ENCODE results near the gene RHOD. TPM values are rescaled to one million over a fixed set of nuclear protein-coding genes. Genes with fewer than 3 reads are reported as not detected.
A peak's percentile ranks its signal among the peaks of the same experiment; 100 is the strongest.

RHOD gene
- total and polyA plus RNA-seq, 9 of the 15 experiments (the other 6 are each of a cell fraction or from before 2014, with no cell fraction given): not detected

DNA sequence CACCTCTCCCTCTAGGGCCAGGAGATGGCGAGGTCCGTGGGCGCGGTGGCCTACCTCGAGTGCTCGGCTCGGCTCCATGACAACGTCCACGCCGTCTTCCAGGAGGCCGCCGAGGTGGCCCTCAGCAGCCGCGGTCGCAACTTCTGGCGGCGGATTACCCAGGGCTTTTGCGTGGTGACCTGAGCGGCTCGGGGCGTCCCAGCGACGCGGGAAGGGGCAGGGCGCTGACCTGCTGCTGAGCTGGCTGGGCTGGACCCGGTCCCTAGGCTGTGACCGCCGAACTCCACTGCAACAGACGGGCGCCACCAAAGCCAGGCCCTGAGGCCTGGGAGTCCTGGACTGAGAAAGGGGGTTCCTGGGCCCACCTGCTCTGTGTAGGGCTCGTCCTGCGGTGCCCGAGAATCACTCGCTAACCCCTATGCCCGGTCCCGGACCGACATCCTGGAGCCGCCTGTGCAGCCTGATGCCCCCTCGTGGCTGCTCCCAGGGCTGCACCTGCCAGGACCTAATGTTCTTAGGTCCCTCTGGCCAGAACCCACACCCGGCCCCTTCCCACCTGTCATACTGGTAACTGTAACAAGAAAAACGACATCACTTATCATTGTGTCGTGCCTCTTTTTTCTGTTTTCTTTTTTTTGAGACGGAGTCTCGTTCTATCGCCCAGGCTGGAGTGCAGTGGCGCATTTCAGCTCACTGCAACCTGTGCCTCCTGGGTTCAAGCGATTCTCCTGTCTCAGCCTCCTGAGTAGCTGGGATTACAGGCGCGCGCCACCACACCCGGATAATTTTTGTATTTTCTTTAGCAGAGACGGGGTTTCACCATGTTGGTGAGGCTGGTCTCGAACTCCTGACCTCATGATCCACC lies 15.0 kb downstream of the RHOD start:
- FAIRE-seq (peak; percentile 65), ATAC-seq (peak; percentile 91), DNase-seq (ENCODE audit: extremely low read depth in 1 of 4, low spot score in 3 of 4) (peak; percentile 72 to 90 (median 88))
- intact Hi-C loops (cut with micrococcal nuclease): loop anchor here (2.0 kb wide), 1 partner anchor 17 kb away; no protein-coding TSS in a partner anchor
- H3K9ac ChIP-seq (ENCODE audit: insufficient read depth in 1 of 2, low read depth in 2 of 2, low read length in 2 of 2): peak overlapping the region in 1 of 2 experiments; percentile 77; a peak in 1 of 4 replicates
- H3K4me2 ChIP-seq (ENCODE audit: insufficient read depth, low read length): no peak overlapping the region
- in situ Hi-C loops (cut with MboI): no loop called here
- ChIA-PET POLR2A (interaction anchor here (0.6 to 0.7 kb wide), 2 partner anchors 12 to 100 kb away, joined by 3 read pairs; no protein-coding TSS in a partner anchor), CTCF (ENCODE audit: low intra/inter-chr PET ratio) (interaction anchor here (0.7 to 1.0 kb wide), 2 partner anchors 17 to 686 kb away, joined by 3 read pairs; no protein-coding TSS in a partner anchor)
- H3K27ac ChIP-seq (ENCODE audit: extremely low read depth, low read depth, low read length): no peak overlapping the region
- H3K9me1 ChIP-seq (ENCODE audit: control insufficient read depth, insufficient read depth, low read length): no peaks in the 10 kb centered on the region
- peaks cover 0 to 11% of the 10 kb centered on the region in 2 experiments; a peak in 2 of 5 replicates for H3K27me3 ChIP-seq (ENCODE audit: control insufficient read depth in 2 of 2, insufficient read depth in 2 of 2, low read length in 2 of 2)
- no peaks in the 10 kb centered on the region for H3K9me3 ChIP-seq (replicated peaks; ENCODE audit: control insufficient read depth, insufficient read depth, low read depth, low read length)
- H3K36me3 ChIP-seq (ENCODE audit: control insufficient read depth, insufficient read depth, low read length): no peaks in the 10 kb centered on the region
- peaks cover 0 to 16% of the 10 kb centered on the region in 2 experiments; a peak in 3 of 5 replicates for H3K4me1 ChIP-seq (replicated peaks in 1 of 2; ENCODE audit: control insufficient read depth in 2 of 2, insufficient read depth in 2 of 2, low read length in 2 of 2)
- H3K4me3 ChIP-seq: no peak overlapping the region
- peak overlapping the region; percentile 77 for H2AFZ ChIP-seq (ENCODE audit: low read depth, low read length)
- 52% methylated on average over 45 of the region's 53 CpGs for WGBS (ENCODE audit: insufficient coverage, low coverage, missing lambda C conversion rate)
- no peaks in the 10 kb centered on the region for H4K20me1 ChIP-seq (replicated peaks; ENCODE audit: control insufficient read depth, insufficient read depth, low read length)
- H3K79me2 ChIP-seq (ENCODE audit: control insufficient read depth, insufficient read depth, low read length): no peaks in the 10 kb centered on the region
- no TSS peak for BruUV-seq (replicated peaks)
- TF ChIP-seq, protein P1, sequence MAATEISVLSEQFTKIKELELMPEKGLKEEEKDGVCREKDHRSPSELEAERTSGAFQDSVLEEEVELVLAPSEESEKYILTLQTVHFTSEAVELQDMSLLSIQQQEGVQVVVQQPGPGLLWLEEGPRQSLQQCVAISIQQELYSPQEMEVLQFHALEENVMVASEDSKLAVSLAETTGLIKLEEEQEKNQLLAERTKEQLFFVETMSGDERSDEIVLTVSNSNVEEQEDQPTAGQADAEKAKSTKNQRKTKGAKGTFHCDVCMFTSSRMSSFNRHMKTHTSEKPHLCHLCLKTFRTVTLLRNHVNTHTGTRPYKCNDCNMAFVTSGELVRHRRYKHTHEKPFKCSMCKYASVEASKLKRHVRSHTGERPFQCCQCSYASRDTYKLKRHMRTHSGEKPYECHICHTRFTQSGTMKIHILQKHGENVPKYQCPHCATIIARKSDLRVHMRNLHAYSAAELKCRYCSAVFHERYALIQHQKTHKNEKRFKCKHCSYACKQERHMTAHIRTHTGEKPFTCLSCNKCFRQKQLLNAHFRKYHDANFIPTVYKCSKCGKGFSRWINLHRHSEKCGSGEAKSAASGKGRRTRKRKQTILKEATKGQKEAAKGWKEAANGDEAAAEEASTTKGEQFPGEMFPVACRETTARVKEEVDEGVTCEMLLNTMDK (IDR thresholded peaks at IDR 0.05; ENCODE audit: borderline replicate concordance, insufficient read depth, low read depth, low read length, poor library complexity, severe bottlenecking): peak; percentile 44
- TF ChIP-seq XRCC5 (IDR thresholded peaks at IDR 0.05; ENCODE audit: low read depth, low read length): peak; percentile 67; the same call in 1 of the 2 replicates
- TF ChIP-seq, protein P2, sequence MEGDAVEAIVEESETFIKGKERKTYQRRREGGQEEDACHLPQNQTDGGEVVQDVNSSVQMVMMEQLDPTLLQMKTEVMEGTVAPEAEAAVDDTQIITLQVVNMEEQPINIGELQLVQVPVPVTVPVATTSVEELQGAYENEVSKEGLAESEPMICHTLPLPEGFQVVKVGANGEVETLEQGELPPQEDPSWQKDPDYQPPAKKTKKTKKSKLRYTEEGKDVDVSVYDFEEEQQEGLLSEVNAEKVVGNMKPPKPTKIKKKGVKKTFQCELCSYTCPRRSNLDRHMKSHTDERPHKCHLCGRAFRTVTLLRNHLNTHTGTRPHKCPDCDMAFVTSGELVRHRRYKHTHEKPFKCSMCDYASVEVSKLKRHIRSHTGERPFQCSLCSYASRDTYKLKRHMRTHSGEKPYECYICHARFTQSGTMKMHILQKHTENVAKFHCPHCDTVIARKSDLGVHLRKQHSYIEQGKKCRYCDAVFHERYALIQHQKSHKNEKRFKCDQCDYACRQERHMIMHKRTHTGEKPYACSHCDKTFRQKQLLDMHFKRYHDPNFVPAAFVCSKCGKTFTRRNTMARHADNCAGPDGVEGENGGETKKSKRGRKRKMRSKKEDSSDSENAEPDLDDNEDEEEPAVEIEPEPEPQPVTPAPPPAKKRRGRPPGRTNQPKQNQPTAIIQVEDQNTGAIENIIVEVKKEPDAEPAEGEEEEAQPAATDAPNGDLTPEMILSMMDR (IDR thresholded peaks at IDR 0.05 in 2 of 3, conservative IDR thresholded peaks at IDR 0.05 in 1 of 3; ENCODE audit: insufficient read depth in 2 of 3, low read depth in 1 of 3, low read length in 3 of 3): peak; percentile 79 to 86 (median 83)
- TF ChIP-seq, protein P3, sequence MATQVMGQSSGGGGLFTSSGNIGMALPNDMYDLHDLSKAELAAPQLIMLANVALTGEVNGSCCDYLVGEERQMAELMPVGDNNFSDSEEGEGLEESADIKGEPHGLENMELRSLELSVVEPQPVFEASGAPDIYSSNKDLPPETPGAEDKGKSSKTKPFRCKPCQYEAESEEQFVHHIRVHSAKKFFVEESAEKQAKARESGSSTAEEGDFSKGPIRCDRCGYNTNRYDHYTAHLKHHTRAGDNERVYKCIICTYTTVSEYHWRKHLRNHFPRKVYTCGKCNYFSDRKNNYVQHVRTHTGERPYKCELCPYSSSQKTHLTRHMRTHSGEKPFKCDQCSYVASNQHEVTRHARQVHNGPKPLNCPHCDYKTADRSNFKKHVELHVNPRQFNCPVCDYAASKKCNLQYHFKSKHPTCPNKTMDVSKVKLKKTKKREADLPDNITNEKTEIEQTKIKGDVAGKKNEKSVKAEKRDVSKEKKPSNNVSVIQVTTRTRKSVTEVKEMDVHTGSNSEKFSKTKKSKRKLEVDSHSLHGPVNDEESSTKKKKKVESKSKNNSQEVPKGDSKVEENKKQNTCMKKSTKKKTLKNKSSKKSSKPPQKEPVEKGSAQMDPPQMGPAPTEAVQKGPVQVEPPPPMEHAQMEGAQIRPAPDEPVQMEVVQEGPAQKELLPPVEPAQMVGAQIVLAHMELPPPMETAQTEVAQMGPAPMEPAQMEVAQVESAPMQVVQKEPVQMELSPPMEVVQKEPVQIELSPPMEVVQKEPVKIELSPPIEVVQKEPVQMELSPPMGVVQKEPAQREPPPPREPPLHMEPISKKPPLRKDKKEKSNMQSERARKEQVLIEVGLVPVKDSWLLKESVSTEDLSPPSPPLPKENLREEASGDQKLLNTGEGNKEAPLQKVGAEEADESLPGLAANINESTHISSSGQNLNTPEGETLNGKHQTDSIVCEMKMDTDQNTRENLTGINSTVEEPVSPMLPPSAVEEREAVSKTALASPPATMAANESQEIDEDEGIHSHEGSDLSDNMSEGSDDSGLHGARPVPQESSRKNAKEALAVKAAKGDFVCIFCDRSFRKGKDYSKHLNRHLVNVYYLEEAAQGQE (IDR thresholded peaks at IDR 0.05; ENCODE audit: borderline replicate concordance): peak; percentile 52; the same call in 1 of the 2 replicates
- TF ChIP-seq, protein P3 (CRISPR knock-in tag; IDR thresholded peaks at IDR 0.05; ENCODE audit: low read depth): no peak
- no peak for TF ChIP-seq ADNP (tag; IDR thresholded peaks at IDR 0.05)
- no peak for TF ChIP-seq POLR2H (tag; IDR thresholded peaks at IDR 0.05; ENCODE audit: low read depth)

Measured in K562 (cell line).